Dermis microvascular lymphatic vessel endothelial cell (primary cell): ENCODE data around the gene KDM6A. TPM values are rescaled to one million over a fixed set of nuclear protein-coding genes. Genes with fewer than 3 reads are reported as not detected.
A peak's percentile ranks its signal among the peaks of the same experiment; 100 is the strongest.
"Not testable (repeated sequence)": the region's sequence is repeated elsewhere in the genome, so short reads cannot be mapped to it uniquely, and the experiment has no call there.

ENCODE experiments used
- DNase-seq, 2 donors: peaks; one replicate each; pipeline versions ENCODE4 v3.0.0 to v3.0.0-alpha.2; 2010; ENCODE audit warnings: low read depth in 2 of 2
- total RNA-seq: library from RNA; depleted of rRNA; stranded (reverse); fragments of >200 nt; gene quantifications from 2 replicates; pipeline ENCODE4 v1.2.1, GENCODE V29; 2014

The KDM6A gene
- total RNA-seq: 18.9 and 28.8 TPM in 2 replicates

DNA sequence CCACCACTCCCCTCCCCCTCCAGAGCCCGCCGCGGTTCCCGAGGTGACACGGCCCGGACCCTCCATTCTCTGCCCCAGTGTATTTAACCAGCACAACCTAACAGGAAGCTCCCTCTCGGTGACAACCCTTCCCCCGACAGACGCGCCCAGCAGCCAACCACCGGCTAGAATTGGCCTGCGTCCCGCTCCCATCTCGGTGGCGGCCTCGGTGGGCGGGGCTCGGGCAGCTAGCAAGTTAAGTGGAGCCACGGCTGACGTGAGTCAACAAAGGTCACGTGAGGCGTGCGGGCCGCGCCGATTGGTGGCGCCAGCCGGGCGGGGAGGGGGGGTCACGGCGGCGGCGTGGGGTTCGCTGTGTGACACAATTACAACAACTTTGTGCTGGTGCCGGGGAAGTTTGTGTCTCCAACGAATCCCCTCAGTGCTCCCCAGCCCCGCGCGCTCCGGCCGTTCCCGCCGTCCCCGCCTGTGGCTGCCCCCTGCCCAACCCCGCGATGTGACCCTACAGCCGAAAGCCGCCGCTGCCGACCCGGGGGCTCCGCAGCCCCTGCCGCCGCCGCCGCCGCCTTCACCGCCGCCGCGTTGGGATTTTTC, at the start of gene KDM6A:
Gene KDM6A, plus strand, starts transcription at position 368 of the 594 bp plus-strand sequence. CDS start 364 bp downstream, outside the sequence.
- peak; percentile 96 to 97 for DNase-seq

DNA sequence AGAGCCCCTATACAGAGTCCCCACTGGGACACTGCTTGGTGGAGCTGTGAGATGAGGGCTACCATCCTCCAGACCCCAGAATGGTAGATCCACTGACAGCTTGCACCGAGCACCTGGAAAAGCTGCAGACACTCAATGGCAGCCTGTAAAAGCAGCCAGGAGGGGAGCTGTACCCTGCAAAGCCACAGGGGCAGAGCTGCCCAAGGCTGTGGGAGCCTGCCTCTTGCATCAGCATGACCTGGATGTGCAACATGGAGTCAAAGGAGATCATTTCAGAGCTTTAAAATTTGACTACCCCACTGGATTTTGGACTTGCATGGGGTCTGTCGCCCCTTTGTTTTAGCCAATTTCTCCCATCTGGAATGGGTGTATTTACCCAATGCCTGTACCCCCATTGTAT, 49.8 kb upstream of the KDM6A start:
- DNase-seq: not testable (repeated sequence)

DNA sequence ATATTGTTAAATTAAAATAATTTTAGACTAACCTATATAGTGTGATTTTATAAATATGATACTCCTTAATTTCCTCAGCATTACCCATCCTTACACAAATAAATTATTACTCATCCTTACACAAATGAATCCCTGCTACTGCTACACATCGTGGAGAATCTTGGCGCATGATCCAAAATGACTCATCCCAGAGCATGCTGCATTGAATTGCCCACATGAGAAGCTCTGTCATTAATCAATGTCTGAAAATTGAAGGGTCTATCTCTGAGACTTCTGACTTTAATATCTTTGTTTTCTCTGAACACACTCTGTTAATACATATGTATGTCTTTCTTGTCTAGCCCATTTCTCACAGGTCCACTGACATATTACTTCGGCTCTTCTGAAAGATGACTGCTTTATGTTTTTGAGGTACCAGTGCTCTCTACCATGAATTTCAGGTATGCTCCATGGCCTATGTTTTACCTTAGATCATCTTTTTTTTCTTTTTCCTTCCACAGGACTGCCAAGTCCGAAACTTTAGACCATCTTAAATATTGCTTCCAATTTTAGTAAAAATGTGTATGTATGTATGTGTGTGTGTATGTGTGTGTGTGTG, 44.9 kb upstream of the KDM6A start:
- peak; percentile 2 to 46 for DNase-seq

DNA sequence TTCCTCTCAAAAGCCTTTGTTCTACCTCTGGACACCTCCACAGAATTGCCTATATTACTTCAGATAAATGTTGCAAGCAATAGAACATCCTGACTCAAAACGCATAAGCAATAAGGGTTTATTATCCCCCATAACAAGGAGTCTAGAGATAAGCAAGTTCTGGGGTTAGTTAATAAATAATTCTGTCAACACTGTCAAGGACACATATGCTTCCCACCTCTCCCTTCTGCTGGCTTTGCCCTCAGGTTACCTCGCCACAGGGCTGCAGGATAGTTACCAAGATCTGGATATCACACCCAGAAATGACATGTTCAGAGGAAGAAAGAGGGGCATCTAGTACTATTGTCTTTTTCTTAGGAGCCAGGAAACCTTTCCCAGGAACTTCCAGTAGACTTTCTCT, 43.2 kb upstream of the KDM6A start:
- no peak for DNase-seq

DNA sequence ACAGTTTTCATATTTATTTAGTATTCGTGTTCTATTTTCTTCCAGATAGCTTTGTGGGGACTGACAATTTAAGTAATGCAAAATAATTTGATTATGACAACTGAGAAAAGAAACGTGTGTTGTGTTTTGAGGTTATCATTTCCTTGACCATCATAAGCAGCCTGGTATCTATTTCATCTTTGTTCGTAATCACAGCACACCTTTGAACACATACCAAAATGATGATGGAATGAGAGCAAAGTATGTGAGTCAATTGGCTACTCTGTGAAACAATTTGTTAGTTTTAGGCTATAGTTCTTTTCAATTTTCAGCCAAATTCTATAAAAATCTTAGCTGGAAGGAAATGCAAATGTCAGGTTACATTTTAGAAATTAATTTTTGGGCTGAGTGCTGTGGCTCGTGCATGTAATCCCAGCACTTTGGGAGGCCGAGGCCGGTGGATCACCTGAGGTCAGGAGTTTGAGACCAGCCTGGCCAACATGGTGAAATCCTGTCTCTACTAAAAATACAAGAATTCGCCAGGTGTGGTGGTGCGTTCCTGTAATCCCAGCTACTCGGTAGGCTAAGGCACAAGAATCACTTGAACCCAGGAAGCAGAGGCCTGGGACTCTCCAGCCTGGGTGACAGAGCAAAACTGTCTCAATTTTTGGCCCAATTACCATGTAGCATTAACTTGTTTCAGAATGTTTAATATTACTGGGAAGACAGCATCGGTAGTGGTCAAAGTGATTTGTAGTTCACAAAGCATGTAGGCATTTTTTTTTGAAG, 30.3 kb upstream of the KDM6A start:
- no peak for DNase-seq

DNA sequence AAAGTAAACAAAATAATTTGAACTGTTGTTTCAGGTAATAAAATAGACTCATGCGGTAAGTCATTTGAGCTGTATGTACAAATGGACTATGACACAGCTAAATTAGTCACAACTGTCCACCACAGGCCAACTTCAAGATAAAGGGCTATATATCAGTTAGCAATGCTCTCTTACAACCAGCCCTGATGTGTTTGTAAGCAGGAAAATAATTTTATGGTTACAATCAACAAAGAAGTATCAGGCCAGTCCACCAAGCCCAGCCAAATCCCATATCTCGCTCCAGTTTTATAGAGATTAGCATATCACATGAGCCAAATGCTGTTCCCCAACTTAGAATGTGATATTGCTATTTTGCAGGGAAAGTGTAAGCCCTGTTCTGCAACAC, 29.7 kb upstream of the KDM6A start:
- no peak for DNase-seq

DNA sequence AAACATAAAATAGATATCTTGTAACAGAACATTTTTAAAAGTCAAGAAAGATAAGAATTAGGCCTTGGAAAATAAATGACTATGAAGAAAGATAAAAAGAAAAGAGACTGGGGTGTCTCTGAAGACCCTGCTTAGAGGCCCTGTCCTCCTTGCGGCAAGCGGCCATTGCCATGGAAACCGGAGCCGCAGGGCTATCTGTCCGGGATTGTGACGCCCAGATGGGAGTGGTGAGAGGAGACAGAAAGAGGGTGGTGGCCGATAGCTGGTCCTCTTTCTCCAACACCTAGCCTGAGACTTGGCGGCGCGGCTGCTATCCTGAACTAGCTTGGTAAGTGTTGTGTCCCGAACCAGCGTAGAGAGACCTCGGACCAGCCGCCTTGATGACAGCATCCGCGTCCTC, 29.2 kb upstream of the KDM6A start, which contains the start of gene DUSP21:
Gene DUSP21, plus strand, starts transcription at position 269 of the 400 bp plus-strand sequence. Its CDS starts 112 bp downstream, at position 381.
- no peak for DNase-seq

DNA sequence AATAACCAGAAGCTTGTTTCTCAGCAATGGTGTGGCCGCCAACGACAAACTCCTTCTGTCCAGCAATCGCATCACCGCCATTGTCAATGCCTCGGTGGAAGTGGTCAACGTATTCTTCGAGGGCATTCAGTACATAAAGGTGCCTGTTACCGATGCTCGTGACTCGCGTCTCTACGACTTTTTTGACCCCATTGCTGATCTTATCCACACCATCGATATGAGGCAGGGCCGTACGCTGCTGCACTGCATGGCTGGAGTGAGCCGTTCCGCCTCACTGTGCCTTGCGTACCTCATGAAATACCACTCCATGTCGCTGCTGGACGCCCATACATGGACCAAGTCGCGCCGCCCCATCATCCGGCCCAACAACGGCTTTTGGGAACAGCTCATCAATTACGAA, 28.8 kb upstream of the KDM6A start:
- DNase-seq: no peak

DNA sequence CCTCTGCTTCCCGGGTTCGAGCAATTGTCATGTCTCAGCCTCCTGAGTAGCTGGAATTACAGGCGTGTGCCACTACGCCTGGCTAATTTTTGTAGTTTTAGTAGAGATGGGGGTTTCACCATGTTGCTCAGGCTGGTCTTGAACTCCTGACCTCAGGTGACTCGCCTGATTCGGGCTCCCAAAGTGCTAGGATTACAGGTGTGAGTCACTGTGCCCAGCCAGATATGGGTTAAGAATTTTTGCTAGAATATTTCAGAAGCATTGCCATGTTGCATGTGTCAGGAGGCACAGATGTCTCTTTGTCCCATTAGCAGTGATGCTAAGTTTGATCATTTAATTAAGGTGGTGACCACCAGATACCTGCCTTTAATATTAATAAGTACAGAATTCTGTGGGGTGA, 22.1 kb upstream of the KDM6A start:
- not testable (repeated sequence) for DNase-seq

DNA sequence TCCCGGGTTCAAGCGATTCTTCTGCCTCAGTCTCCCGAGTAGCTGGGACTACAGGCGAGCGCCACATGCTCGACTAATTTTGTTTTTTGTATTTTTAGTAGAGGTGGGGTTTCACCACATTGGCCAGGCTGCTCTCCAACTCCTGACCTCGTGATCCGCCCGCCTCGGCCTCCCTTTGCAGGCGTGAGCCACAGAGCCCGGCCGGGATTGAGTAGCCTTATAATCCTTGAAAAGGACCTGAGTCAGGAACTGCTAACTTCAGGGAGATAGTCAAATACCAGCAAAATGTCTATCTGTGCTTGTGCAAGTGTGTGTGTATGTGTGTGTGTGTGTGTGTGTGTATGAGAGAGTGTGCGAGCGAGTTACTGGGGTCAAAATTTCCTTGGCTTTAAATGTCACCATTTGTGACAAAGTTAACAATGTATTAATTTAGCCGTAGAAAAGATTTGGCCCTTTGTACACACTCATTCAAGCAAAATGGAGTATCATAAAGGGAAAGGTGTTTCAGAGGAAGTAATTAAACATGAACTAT, 1.8 kb upstream of the KDM6A start:
- peak in 1 of 2 donors; percentile 3 for DNase-seq

DNA sequence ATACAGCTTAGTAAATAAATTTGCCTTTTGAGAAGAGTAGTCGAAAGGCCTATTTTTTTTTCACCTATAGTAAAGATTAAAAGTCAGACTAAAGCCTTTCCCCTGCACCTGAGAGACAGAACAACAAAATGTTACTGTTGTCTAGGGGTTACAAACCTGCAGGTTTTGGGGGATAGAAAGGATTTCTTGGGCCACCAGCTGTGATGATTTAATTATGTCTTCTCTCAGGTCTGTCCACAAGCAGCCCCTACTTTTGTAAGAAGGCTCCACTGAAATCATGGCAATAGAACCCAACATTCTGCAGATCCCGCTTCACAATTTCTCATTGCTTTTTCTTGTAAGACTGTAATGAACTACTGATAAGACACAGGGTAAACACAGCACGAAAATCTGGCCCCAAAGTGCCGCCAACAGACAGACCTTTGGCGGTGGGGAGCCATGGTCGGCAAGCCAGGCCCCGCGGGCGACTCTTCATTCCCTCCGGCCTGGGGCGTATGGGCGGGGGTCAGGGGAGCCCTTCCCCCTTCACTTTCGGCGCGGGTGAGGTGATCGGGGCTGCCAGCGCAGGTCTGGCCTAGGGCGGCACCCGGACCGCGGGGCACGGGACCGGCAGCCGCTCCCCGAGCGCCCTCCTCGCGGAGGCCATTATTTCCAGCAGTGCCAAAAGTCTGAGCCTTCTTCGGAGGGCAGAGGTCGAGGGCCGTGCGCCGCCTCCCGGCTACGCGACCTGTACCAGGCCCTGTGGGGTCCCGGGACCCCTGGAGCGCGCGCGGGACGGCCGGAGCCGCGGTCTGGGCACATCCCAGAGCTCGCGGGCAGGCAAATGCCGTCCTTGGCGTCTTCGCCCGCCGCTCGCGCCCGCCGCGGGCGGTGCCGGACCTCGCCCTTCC, 812 bp upstream of the KDM6A start:
- peak in 1 of 2 donors; percentile 29 for DNase-seq

DNA sequence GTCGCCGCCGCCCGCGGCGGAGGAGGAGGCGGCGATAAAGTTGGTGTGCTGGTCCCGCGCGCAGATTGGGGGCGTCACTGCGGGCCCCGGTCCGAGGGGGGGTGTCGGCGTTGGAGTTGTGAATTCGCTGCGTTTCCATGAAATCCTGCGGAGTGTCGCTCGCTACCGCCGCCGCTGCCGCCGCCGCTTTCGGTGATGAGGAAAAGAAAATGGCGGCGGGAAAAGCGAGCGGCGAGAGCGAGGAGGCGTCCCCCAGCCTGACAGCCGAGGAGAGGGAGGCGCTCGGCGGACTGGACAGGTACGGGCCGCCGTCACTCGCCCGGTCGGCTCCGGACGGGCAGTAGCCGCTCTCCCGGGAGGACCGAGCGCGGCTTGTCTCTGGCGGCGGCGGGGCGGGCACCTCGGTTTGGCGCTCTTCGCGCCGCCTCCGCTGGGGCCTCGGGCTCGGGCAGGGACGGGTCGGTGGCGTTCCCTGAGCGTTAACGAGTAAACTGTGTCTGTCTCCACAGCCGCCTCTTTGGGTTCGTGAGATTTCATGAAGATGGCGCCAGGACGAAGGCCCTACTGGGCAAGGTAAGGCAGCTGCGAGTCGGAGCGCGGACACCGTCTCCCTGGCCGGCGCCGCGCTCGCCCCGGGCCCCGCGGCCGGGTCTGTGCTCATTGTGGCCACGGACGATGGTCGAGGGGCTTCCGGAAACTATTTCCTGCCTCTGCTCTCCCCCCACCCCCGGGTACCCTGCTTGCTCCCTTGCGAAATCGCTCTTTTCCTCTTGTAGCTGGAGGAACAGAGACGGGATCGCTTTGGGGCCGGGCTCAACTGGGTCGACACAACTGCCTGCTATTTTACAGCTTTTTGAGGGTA, 658 bp downstream of the KDM6A start:
- DNase-seq: peak in 1 of 2 donors; percentile 39

DNA sequence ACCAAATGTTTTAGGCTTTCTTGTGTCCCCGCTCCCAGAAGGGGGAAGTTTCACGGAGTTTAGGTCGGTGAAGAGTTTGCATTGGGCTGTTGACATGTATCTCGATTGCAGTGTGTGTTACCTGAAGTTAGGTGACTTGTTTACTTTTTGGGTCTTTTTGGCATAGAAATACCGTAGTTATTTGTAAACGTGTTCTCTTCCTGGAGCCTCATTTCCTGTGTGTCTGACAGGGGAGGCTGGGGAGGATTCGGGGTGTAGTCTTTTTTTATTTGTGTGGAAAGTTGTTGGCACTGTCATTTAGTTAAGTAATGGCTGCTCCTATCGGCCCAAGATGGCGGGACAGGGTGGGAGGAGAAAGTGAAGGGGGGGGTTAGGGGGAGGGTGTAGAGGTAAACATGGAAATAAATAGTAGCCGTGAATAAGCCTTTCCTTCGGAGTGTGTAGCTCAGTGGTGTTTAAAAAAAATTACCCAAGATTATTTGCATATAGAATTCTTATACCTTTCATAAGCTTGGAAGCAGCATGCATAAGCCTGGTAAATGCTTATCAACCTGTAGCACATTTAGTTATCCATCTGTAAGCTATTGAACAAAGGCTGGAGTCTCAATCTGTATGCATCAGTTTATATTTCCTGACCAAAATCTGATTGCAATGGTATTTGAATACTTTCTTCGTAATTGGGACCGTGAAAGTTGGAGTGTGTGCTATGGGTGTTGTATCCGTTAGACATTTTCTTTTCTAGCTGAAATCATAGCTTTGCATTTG, 1.6 kb downstream of the KDM6A start:
- peak; percentile 30 to 55 for DNase-seq

DNA sequence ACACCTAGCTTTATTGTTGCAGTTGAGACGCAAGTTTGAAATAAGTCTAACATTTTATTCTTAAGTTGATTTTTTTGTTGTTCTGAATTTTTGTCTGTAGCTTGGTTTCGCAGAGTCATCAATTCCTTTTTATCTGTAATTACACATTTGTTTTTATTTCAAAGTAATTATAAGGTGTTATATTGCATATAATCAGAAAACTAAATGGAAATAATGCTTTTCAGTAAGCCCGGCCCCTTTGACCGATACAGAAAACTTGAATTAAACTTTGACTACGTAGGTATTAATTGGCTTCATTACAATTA, 2.1 kb downstream of the KDM6A start:
- DNase-seq: no peak

DNA sequence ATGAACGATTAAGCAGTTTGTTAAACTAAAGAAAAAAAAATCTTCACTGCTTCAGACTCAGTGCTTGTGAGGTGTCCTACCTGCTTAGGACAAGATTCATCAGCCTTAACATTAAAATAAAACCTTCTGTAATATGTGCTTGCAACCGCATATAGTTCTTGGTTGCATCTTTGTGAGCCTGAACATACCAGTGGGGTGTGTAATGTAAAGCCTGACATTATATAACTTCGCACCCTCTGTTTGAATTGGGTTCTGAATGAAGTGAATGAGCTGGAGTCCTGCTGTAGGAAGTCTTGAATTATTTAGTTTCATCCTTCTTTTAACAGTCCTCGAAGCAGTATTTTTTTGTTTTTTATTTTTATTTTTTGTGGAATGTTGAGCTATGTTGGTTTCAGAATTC, 3.1 kb downstream of the KDM6A start:
- no peak for DNase-seq

DNA sequence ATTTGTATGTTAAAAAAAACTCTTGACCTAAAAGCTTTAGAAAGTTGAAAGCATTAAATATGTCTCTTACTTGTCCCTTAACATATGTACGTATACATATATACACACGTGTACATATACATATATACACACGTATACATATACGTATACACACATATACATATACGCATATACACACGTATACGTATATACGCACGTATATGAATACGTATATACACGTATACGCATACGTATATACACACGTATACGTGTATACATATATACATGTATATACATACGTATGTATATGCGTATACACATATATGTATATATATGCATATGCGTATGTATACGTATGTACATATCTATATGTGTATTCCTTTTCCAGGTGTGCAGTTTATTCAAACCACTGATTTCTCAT, 3.8 kb downstream of the KDM6A start:
- no peak for DNase-seq

DNA sequence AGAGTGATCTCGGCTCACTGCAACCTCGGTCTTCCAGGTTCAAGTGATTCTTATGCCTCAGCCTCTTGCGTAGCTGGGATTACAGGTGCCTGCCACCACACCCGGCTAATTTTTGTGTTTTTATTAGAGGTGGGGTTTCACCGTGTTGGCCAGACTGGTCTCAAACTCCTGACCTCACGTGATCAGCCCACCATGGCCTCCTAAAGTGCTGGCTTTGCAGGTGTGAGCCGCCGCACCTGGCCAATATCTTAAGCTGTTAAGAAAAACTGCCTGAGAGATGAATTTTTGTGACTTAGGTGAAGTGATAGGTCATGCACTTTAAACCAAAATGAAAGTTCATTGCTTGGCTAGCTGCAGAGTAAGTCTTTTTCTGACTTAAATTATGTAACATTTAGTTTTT, 5.8 kb downstream of the KDM6A start:
- no peak for DNase-seq

DNA sequence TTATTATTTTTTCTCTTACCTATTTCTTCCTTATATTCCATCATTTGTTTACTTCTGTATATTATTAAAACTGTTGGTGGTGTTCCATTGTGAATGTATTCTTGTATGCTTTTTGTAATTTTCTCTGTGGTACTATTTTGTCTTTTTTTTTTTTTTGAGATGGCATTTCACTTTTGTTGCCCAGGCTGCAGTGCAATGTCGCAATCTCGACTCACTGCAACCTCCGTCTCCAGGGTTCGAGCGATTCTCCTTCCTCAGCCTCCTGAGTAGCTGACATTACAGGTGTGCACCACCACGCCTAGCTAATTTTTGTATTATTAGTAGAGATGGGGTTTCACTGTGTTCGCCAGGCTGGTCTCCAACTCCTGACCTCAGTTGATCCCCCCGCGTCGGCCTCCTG, 8.6 kb downstream of the KDM6A start:
- no peak for DNase-seq

DNA sequence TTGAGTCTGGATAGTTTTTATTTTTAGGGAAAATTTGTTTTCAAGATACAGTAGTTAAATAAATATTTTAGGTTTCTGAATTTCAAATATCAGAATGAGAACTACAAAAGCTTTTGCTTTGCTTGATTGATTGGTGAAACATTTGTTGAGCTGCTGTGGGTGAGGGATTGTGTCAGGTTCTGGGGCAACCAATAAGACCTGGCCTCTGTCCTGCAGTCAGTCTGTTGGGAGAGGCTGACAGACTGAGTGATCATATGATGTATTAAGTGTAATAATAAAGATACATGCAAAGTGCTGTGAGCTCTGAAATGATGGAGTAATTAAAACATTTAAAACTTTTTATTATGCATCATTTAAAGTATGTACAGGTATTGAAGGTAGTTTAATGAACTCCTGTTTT, 9.6 kb downstream of the KDM6A start:
- DNase-seq: no peak

DNA sequence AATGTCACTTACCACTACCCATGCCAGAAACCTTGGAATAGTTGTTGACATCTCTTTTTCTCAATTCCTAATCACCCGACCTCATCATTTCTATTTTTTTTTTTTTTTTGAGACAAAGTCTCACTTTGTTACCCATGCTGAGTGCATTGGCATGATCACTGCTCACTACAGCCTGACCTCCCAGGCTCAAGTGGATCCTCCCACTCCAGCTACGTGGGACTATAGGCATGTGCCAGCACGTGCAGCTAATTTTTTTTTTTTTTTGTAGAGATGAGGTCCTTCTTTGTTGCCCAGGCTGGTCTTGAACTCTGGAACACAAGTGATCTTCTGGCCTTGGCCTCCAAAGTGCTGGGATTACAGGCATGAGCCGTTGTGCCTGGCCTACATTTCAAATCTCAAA, 12.0 kb downstream of the KDM6A start:
- DNase-seq: no peak
